ENCODE results near the gene OSBPL3. TPM values are rescaled to one million over a fixed set of nuclear protein-coding genes. Genes with fewer than 3 reads are reported as not detected.

The OSBPL3 gene
- total and polyA plus RNA-seq, 2 donors (not counting 3 experiments of a cell fraction or from before 2014, with no cell fraction given) = 7.5 to 27.1 TPM

GRCh38 chr7:24793982-24794648 lies 185.9 kb downstream of the OSBPL3 start:
- H3K9me3 ChIP-seq (replicated peaks; ENCODE audit: control insufficient read depth, insufficient read depth, low read length) = no peaks in the 10 kb centered on the region
- H3K4me3 ChIP-seq (replicated peaks in 1 of 3; ENCODE audit: insufficient read depth in 1 of 3, low read depth in 1 of 3, low read length in 3 of 3) = no peak overlapping the region
- ChIA-PET POLR2A (no interaction called here), CTCF (interaction anchor here (1.8 kb wide), 1 partner anchor 18 kb away, joined by 4 read pairs; no protein-coding TSS in a partner anchor)
- H3K4me1 ChIP-seq (ENCODE audit: control insufficient read depth, extremely low read depth, insufficient read depth, low read length) = no peaks in the 10 kb centered on the region
- DNase-seq (ENCODE audit: low read depth, low spot score) (no peak), FAIRE-seq (no peak)
- H3K27ac ChIP-seq (ENCODE audit: insufficient read depth, low read depth, low read length) = no peak overlapping the region
- no TSS peak for BruUV-seq (replicated peaks)
- no peak overlapping the region for H3K9ac ChIP-seq (replicated peaks; ENCODE audit: extremely low read depth, insufficient read depth, low read length)
- no peaks in the 10 kb centered on the region for H3K9me1 ChIP-seq (replicated peaks; ENCODE audit: control insufficient read depth, extremely low read depth, insufficient read depth, low read length)
- H3K4me2 ChIP-seq (ENCODE audit: insufficient read depth, low read length) = no peak overlapping the region
- H3K27me3 ChIP-seq (ENCODE audit: control insufficient read depth in 2 of 2, insufficient read depth in 2 of 2, low read length in 2 of 2) = no peaks in the 10 kb centered on the region
- intact Hi-C loops (cut with micrococcal nuclease) (no loop called here), dilution Hi-C loops (cut with MboI; ENCODE audit: extremely low pct_ligation_motif_present, low sequenced_read_pairs) (no loop called here)
- no peak overlapping the region for H2AFZ ChIP-seq (ENCODE audit: low read depth, low read length)
- no peaks in the 10 kb centered on the region for H3K36me3 ChIP-seq (ENCODE audit: control insufficient read depth in 2 of 2, extremely low read depth in 1 of 2, insufficient read depth in 2 of 2, low read length in 2 of 2)
- H3K79me2 ChIP-seq (ENCODE audit: control insufficient read depth, insufficient read depth, low read length) = no peaks in the 10 kb centered on the region
- H4K20me1 ChIP-seq (replicated peaks; ENCODE audit: control insufficient read depth, extremely low read depth, insufficient read depth, low read length) = no peaks in the 10 kb centered on the region
- TF ChIP-seq POLR2A (IDR thresholded peaks at IDR 0.05; ENCODE audit: low read depth, low read length) (no peak), EZH2 (IDR thresholded peaks at IDR 0.05; ENCODE audit: borderline replicate concordance, low read depth, low read length, severe bottlenecking) (no peak), MYC (IDR thresholded peaks at IDR 0.05; ENCODE audit: low read depth, low read length) (no peak), JUN (IDR thresholded peaks at IDR 0.05; ENCODE audit: borderline replicate concordance, insufficient read depth, insufficient read length, low read depth) (no peak), MAX (IDR thresholded peaks at IDR 0.05; ENCODE audit: insufficient read depth, insufficient read length) (no peak), CTCF (IDR thresholded peaks at IDR 0.05; ENCODE audit: extremely low read depth in 1 of 2, insufficient read depth in 1 of 2, low read depth in 1 of 2, low read length in 2 of 2) (no peak), GATA2 (IDR thresholded peaks at IDR 0.05; ENCODE audit: insufficient read depth, insufficient read length, low read depth, low read length) (no peak), POLR2AphosphoS5 (IDR thresholded peaks at IDR 0.05; ENCODE audit: insufficient read depth, low read depth, low read length) (no peak), FOS (IDR thresholded peaks at IDR 0.05; ENCODE audit: borderline replicate concordance, insufficient read depth, low read length) (no peak)

Measured in endothelial cell of umbilical vein (primary cell).